ENCODE results near the gene LSM12.
A peak's percentile ranks its signal among the peaks of the same experiment; 100 is the strongest.
"Not testable (repeated sequence)": the region's sequence is repeated elsewhere in the genome, so short reads cannot be mapped to it uniquely, and the experiment has no call there.

LSM12 gene

GRCh38 chr17:44021227-44021626 lies 45.2 kb downstream of the LSM12 start:
- in situ Hi-C loops (cut with MboI; ENCODE audit: low pct_unique_long_range_greater_than_20kb, low sequenced_read_pairs); DNase-seq: not testable (repeated sequence)

GRCh38 chr17:44014437-44015172 lies 51.9 kb downstream of the LSM12 start, which contains the start of gene TMEM101:
TMEM101 (minus strand) TSS chr17:44014963; CDS start chr17:44014952, 11 bp downstream.
- in situ Hi-C loops (cut with MboI; ENCODE audit: low pct_unique_long_range_greater_than_20kb, low sequenced_read_pairs): no loop called here
- DNase-seq: peak; percentile 91

DNA sequence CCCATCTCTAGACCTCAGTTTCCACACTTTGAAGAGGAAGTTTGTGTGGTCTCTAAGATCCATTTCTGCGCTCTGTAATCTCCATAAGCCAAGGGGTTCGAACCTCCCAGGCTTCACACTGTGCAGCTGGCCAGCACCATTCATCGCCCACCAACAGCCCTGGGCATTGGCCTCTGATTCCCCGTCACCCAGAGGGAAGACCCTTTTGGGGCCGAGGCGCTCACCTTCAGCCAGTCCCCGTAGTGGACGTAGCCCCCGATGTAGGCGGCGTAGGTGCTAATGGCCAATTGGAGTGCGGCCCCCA lies 52.4 kb downstream of the LSM12 start:
- in situ Hi-C loops (cut with MboI; ENCODE audit: low pct_unique_long_range_greater_than_20kb, low sequenced_read_pairs): no loop called here
- no peak for DNase-seq

GRCh38 chr17:44012874-44013273 lies 53.6 kb downstream of the LSM12 start:
- DNase-seq: no peak
- in situ Hi-C loops (cut with MboI; ENCODE audit: low pct_unique_long_range_greater_than_20kb, low sequenced_read_pairs): no loop called here

DNA sequence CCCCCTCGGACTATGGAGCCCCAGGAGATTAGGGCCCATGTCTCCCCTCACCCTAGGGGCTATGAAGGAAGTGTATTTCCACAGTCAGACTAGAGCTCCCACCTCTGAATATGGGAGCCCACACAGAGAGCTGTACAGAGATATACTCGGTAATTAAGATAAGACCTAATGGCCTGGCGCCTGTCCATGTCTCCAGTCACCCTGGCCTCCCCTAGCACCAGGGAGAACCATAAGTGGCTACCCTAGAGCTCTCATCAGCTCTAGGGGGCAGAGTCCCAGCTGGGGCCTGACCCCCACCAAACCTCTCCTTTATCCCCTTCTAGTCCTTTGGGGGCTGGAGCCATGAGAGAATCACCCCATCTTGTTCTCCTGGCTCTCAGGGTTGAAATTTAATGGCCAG lies 54.1 kb downstream of the LSM12 start:
- DNase-seq: no peak
- in situ Hi-C loops (cut with MboI; ENCODE audit: low pct_unique_long_range_greater_than_20kb, low sequenced_read_pairs): no loop called here

DNA sequence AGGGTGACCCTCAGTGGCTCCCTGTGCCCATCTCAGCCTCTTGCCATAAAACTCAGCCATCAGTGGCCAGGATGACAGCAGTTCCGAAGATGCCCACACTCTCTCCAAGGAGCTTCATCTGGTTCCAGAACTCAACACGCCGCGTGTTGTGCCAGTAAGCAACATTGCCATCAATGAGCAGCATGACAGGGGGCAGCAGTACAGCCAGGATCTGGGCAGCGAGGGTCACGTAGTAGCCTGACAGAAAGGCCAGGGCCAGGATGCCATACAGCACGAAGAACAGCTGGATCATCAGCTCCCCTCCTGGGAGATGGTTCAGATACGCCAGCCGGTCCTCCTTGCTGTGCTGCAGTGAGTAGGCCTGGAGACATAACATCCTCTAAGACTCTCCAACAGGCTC lies 54.6 kb downstream of the LSM12 start:
- DNase-seq: no peak
- in situ Hi-C loops (cut with MboI; ENCODE audit: low pct_unique_long_range_greater_than_20kb, low sequenced_read_pairs): no loop called here

GRCh38 chr17:44010966-44011647 lies 55.4 kb downstream of the LSM12 start:
- in situ Hi-C loops (cut with MboI; ENCODE audit: low pct_unique_long_range_greater_than_20kb, low sequenced_read_pairs): no loop called here
- no peak for DNase-seq

GRCh38 chr17:44008205-44008909 lies 58.1 kb downstream of the LSM12 start:
- in situ Hi-C loops (cut with MboI; ENCODE audit: low pct_unique_long_range_greater_than_20kb, low sequenced_read_pairs): no loop called here

GRCh38 chr17:44007346-44008204 lies 58.9 kb downstream of the LSM12 start:
- peak; percentile 17 for DNase-seq
- in situ Hi-C loops (cut with MboI; ENCODE audit: low pct_unique_long_range_greater_than_20kb, low sequenced_read_pairs): no loop called here

More at GRCh38 chr17:44008205-44008909, 58.1 kb downstream of the LSM12 start:
- no peak for DNase-seq

DNA sequence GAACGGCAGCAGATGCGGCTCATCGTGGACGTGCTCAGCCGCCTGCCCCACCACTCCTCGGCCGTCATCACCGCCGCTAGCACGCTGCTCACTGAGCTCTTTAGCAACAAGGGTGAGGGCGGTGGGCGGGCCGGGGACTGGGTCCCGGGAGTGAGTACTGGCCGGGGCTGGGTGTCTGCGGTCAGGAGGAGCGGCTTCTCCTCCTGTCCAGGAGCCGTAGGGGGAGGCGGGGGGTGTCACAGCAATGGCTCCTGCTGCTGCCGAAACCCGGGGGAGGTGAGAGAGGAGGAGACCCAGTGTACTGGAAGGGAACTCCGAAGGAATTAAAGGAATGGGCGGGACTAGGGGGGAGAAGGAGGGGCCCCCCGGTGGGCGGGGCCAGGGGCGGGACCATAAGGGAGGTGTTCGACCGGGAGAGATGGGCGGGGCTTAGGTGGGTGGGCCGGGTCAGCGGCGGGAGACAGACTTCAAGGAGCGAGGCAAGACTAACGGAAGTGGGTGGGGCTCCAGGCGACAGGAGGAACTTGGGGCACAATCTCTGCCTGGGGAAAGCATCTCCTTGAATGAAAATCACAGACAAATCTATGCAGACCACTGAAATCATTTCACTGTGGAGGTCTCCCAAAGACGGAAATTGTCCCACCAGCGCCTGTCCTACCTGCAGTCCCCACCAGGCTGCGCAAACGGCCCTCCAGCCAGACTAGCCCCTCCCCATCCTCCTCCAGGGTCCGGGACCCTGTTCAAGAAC lies 59.7 kb downstream of the LSM12 start:
- DNase-seq: peak; percentile 92
- in situ Hi-C loops (cut with MboI; ENCODE audit: low pct_unique_long_range_greater_than_20kb, low sequenced_read_pairs): no loop called here

- no peak for DNase-seq
- in situ Hi-C loops (cut with MboI; ENCODE audit: low pct_unique_long_range_greater_than_20kb, low sequenced_read_pairs): no loop called here
These were observed 60.2 kb downstream of the LSM12 start for GRCh38 chr17:44006272-44006597.

DNA sequence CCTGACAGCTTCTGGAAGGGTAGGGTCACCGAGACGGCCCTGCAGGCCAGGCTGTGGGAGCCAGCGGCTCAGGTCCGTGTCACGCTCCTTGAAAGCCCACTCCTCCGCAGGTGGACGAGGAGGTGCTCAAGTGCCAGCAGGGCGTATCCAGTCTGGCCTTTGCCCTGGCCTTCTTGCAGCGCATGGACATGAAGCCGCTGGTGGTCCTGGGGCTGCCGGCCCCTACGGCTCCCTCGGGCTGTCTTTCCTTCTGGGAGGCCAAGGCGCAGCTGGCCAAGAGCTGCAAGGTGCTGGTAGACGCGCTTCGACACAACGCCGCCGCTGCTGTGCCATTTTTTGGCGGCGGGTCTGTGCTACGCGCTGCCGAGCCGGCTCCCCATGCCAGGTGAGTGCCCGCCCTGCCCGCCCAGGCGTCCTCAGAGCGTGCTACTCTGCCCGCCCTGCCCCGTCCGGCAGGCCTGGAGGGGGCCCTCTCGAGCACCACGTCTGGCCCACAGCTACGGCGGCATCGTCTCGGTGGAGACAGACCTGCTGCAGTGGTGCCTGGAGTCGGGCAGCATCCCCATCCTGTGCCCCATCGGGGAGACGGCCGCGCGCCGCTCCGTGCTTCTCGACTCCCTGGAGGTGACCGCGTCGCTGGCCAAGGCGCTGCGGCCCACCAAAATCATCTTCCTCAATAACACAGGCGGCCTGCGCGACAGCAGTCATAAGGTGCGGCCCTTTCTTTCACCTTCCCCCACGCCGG lies 60.8 kb downstream of the LSM12 start:
- DNase-seq: no peak
- in situ Hi-C loops (cut with MboI; ENCODE audit: low pct_unique_long_range_greater_than_20kb, low sequenced_read_pairs): no loop called here

- in situ Hi-C loops (cut with MboI; ENCODE audit: low pct_unique_long_range_greater_than_20kb, low sequenced_read_pairs): no loop called here
- no peak for DNase-seq
These were observed 61.5 kb downstream of the LSM12 start for GRCh38 chr17:44004761-44005526.

GRCh38 chr17:44004077-44004760 lies 62.3 kb downstream of the LSM12 start, which contains the start of gene NAGS:
NAGS (plus strand) TSS chr17:44004622; CDS start chr17:44004664, 42 bp downstream.
- in situ Hi-C loops (cut with MboI; ENCODE audit: low pct_unique_long_range_greater_than_20kb, low sequenced_read_pairs): no loop called here
- no peak for DNase-seq

DNA sequence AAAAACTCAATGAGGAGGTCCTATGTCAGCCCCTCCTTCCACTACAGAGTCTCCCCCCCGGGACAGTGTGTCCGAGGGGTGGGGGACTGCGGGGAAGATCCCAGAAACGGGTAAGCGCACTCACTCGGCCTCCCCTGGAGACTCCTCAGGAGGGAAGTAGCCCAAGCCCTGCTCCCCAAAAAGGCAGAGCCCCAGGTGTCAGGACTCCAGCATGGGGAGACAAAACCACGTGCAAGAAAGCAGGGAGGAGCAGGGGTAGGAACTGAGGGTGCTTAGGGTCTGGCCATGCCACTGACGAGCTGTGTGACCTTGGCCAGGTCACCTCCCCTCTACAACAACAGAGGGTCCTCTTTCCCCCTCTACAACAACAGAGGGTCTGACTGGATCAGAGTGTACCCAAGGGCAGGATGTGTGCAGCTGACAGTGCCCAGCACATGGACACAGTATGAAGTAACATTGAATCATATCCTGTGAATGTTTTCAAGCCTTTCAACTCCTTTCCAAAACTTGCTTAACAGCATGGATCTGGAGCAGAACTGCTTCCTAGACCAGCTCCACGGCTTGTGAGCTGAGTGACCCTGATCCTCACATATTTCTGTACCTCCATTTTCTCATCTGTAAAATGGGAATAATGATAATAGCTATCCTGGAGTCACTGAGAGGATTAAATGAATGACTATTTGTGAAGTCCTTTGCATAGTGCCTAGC lies 64.2 kb downstream of the LSM12 start:
- in situ Hi-C loops (cut with MboI; ENCODE audit: low pct_unique_long_range_greater_than_20kb, low sequenced_read_pairs): no loop called here
- no peak for DNase-seq

- DNase-seq: no peak
- in situ Hi-C loops (cut with MboI; ENCODE audit: low pct_unique_long_range_greater_than_20kb, low sequenced_read_pairs): no loop called here
These were observed 65.0 kb downstream of the LSM12 start for GRCh38 chr17:44001461-44001920.
